Stimulated activated CD4-positive, alpha-beta T cell treated with anti-CD3 and anti-CD28 coated beads, Interleukin-2, amount 100 ng/mL, for 4 hours (primary cell): ENCODE results near the gene CARD11.
"Not testable (repeated sequence)": the region's sequence is repeated elsewhere in the genome, so short reads cannot be mapped to it uniquely, and the experiment has no call there.

Experiments
- DNase-seq: peaks from one replicate; pipeline ENCODE4 v3.0.0-alpha.2; 2020; ENCODE audit warnings: low read depth

CARD11 gene

DNA sequence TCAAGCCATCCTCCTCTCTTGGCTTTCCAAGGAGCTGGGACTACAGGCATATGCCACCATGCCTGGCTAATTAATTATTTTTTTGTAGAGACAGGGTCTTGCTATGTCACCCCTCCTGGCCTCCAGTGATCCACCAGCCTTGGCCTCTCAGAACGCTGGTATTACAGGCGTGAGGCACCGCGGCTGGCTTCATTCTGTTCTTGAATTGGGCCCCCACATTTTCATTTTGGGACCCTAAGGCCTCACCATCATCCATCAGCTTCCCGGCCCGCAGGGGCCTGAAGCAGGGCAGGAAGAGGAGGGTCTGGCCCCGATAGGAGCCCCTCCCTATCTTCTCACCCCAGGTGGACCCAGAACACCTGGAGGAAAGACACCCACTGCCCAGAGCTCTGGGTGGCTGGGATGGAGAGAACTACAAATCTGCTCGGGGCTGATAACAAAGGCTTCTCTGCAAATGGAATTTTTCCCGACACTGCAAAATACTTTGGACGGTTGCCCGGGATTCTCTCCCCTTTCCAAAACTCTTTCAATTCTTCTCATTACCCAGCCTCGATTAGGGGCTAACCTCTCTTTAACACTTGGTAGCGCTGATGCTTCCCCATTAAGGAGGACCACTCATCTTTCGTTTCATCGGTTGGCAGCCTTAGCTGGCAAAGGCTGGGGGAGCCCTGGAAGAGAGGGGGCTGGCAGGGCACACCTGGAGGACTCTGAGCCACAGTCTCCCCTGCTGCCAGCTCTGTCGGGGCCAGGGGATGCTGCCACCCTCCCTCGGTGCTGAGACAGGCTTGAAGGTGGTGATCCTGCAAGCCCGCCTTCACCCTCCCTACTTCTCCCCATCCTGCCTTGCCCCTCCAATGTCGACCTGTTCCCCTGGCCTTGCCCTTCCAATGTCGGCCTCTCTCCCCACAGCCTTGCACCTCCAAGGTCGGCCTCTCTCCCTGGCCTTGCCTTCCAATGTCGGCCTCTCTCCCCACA, 118.5 kb downstream of the CARD11 start:
- no peak for DNase-seq

DNA sequence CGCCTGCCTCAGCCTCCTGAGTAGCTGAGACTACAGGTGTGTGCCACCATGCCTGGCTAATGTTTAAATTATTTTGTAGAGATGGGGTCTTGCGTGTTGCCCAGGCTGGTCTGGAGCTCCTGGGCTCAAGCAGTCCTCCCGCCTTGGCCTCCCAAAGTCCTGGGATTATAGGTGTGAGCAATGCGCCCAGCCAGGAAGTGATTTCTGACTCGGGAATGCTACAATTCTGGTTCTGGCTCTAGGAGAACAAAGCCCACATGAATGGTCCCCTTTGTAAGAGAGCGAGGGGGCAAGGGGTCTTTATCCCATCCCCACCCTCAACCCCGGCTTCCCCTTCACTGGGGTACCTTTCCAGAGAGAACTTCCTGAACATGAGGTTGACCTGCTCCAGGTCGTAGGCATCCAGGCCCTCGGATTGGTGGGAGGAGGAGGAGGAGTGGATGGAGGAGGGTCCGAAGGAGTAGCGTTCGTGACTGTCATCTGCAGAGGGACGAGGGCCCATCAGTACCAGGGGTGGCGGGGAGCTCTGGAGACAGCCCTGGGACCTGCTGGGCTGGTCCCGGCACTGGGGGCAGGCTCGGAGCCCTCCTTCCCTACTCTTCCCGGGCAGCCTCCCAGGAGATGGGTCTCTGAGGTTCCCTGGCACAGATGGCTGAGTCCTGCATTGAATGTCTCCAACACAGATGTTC, 119.6 kb downstream of the CARD11 start:
- no peak for DNase-seq

DNA sequence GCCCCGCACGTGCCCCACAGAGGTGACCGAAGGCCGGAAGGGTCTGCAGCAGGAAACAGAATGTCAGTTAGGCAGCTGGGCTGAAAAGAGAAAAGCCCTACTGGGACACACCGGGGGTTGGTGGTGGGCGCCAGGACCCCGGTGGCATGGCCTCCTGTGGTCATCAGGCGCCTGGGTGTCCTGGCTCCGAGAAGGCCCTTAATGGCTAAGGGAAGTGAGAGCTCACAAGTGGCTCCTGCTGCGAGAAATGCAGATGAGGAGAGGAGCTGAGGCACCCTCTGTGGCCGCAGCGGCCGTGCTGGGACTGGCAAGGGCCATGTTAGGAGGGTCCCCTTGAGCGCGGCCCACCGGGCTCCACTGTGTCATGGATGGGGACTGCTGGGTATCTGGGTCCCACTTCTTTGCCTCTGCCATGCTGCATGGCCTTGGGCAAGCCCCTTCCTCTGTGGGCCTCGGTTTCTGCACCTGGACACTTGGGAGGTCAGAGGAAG, 120.3 kb downstream of the CARD11 start:
- DNase-seq = no peak

DNA sequence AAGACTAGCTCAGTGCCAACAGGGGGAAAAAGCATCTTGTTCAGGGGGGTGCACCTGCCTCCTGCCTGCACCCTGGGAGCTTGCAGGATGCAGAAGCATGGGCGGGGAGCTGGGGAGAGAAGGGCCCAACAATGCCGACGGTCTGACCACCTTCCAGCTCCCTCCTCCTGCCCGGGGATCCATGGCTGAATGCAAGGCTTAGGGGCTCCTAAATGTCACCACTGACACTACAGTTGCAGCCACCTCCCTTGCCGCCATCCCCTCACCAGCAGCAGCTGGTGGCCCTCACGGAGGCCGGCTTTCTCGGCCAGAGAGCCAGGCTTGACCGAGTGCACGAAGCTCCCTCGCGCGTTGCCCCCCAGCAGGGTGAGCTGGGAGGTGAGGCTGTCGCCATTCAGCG, 120.8 kb downstream of the CARD11 start:
- no peak for DNase-seq

DNA sequence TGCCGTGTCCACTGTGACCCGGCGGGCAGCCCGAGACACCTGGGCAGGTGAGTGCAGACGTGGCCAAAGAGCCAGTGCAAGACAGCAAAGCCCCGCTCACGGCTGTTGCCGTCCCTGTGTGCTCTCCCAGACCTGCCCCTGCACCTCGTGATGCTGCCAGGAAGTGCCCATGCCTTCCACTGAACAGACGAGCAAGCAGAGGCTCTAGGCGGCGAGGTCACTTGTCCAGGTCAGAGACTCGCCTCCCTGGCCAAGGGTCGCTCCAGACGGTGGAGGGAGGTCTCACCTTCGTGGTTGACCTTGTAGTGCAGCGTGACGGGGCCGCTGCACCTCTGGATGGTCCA, 121.3 kb downstream of the CARD11 start:
- DNase-seq = no peak

- DNase-seq = no peak
These were observed 121.9 kb downstream of the CARD11 start for GRCh38 chr7:2921653-2922347.

- DNase-seq = no peak
These were observed 122.6 kb downstream of the CARD11 start for GRCh38 chr7:2920956-2921652.

DNA sequence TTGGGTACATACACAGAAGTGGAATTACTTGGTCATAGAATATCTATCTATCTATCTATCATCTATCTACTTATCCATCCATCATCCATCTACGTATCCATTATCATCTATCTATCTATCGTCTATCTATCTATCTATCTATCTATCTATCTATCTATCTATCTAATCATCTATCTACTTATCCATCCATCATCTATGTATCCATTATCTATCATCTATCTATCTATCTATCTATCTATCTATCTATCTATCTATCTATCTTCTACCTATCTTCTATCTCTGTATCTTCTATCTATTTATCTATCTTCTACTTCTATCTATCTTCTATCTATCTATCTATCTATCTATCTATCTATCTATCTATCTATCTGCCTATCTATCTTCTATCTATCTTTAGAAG, 123.2 kb downstream of the CARD11 start:
- not testable (repeated sequence) for DNase-seq

GRCh38 chr7:2920041-2920440, 123.6 kb downstream of the CARD11 start:
- DNase-seq = no peak

GRCh38 chr7:2919256-2919655, 124.4 kb downstream of the CARD11 start:
- no peak for DNase-seq

DNA sequence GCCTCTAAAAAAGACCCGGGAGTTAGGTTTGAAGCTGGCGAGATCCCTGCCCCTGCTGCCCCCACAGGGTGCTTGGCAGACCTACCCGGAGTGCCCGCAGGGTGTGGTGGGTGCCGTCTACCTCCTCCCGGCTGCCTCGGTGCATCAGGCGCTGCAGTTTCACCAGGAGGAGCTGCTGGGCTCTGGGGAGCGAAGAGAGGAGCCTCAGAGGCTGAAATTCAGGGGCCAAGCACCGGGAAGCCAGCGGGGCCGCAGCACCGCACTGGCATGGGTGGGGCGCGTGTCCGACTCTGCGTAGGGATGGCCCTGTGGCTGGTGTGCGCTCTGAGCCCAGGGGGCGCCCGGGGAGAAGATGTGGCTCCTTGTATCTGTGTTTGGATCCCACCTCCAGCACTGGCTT, 125.3 kb downstream of the CARD11 start:
- no peak for DNase-seq

GRCh38 chr7:2915023-2915422, 128.6 kb downstream of the CARD11 start:
- DNase-seq = no peak

DNA sequence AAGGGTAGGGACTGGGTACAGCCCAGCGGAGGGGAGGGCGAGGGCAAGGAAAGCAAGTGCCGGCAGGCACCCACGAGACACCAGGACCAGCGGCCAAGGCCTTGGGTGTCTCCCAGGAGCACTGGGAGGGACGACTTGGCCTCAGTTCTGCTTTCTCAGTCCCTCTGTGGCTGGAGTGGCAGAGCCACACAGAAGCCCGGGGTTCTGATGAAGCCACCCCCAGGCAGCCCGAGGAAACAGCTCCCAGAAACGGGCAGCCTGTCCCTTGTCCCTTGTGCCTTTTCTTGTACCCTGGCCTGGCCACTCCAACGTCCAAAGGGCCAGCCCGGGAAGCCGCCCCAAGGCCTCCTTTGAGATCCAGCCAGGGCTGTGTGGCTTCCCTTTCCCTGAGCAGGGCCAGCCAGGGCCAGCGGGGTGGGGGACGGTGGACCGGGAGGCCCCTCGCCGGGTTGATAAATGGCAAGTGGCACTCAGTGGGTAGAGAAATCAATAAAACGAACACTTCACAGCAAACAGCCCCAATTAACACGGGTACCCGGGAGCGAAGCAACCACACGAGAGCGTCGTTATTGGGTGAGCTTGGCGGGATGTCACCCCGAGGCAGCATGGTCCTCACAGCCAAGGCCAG, 129.8 kb downstream of the CARD11 start:
- no peak for DNase-seq

DNA sequence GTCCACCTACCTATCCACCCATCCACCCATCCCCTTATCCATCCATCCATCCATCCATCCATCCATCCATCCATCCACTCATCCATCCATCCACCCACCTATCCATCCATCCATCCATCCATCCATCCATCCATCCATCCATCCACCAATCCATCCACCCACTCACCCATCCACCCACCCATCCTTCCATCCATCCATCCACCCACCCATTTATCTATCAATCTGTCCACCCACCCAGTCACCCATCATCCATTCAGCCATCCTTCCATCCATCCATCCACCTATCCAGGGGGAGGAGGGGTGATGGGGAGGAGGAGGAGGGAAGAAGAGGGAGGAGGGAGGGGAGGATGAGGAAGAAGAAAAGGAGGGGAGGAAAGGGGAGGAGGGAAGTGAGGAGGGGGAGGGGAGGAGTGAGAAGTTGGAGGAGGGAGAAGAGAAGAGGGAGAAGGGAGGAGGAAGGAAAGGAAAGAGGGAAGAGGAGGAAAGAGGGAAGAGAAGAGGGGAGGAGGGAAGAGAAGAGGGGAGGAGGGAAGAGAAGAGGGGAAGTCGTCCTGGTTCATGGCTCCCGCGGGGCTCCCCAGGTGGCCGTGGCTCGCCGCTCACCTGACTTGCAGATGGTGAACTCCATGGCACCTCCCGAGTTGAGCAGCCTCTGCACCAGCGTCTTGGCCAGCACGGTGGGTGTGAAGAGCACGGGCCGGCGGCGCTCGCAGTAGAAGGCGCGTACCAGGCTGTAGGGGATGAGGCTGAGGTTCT, 130.8 kb downstream of the CARD11 start:
- DNase-seq = no peak

- no peak for DNase-seq
These were observed 132.2 kb downstream of the CARD11 start for GRCh38 chr7:2911466-2911865.

DNA sequence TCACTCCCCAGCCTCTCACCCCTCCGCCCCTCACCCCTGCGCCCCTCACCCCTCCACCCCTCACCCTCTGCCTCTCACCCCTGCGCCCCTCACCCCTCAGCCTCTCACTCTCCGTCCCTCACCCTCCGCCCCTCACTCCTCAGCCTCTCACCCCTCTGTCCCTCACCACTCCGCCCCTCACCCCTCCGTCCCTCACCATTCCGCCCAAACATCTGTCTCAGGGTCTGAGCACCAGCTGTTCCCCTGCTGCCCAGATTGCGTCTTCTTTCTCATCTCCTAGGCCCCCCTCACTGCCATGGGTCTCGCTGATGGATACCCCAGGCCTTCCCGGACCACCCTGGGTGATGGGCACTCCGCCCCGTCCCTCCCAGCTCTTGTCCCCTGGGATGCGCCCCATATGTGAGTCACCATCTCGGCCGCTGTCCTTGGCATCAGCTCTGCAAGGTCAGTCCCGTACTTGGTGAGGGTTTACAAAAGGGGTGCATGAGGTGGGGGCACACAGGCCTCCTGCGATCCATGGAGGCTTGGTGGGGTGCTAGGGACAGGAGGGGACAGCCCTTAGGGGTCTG, 134.1 kb downstream of the CARD11 start:
- no peak for DNase-seq

GRCh38 chr7:2909043-2909442, 134.6 kb downstream of the CARD11 start:
- DNase-seq = no peak

GRCh38 chr7:2908103-2908683, 135.5 kb downstream of the CARD11 start:
- no peak for DNase-seq

GRCh38 chr7:2906197-2906931, 137.3 kb downstream of the CARD11 start:
- no peak for DNase-seq
